NCI-H146 (cell line): Measurements from ENCODE around the gene ULBP2.
A peak's percentile ranks its signal among the peaks of the same experiment; 100 is the strongest.
"Not testable (repeated sequence)": the region's sequence is repeated elsewhere in the genome, so short reads cannot be mapped to it uniquely, and the experiment has no call there.

Source experiments
- DNase-seq: peaks from one replicate; lab custom pipeline; 2025; lab: John Stamatoyannopoulos, UW

Gene ULBP2

DNA sequence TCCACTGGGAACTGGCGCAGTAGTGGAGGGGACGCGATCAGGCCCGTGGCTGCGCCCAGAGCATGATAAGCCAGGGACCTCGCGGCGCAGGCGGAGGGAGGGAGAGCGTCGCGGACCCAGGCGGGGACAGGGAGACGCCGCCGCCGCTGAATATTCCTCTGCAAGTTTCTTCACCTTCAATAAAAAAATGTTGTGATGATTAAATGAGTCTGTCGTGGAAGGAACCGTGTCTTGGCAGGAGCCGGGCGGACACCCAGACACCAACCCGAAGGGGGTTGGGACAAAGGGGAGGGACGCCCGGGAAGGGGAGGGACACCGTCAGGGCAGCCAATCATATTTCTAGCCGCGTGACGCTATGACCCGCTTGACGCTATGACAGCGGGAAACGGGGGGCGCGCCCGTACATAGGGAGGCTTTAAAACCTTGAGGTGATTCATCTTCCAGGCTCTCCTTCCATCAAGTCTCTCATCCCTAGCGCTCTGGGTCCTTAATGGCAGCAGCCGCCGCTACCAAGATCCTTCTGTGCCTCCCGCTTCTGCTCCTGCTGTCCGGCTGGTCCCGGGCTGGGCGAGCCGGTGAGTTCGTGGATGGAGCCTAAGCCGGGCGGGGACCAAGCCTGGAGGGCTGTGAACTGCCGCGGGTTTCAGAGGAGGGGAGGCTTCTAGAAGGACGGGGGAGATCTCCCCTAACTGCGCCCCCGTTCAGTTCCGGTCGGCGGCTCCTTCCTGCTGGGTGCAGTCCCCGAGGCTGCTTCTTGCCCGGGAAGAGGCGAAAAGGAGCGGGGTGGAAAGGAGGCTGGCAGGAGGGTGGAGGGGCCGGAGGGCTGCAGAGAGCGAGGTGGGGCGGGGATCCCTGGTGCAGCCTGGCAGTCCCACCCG lies at the start of gene ULBP2:
Gene ULBP2, plus strand, starts transcription at position 432 of the 878 bp plus-strand sequence. Its CDS starts 59 bp downstream, at position 491.
- DNase-seq = peak; percentile 91

- no peak for DNase-seq
Observed at GRCh38 chr6:149895048-149895590, 46.7 kb upstream of the ULBP2 start.

- no peak for DNase-seq
Observed at GRCh38 chr6:149895833-149896271, 46.0 kb upstream of the ULBP2 start.

GRCh38 chr6:149896491-149896890 lies 45.3 kb upstream of the ULBP2 start:
- no peak for DNase-seq

DNA sequence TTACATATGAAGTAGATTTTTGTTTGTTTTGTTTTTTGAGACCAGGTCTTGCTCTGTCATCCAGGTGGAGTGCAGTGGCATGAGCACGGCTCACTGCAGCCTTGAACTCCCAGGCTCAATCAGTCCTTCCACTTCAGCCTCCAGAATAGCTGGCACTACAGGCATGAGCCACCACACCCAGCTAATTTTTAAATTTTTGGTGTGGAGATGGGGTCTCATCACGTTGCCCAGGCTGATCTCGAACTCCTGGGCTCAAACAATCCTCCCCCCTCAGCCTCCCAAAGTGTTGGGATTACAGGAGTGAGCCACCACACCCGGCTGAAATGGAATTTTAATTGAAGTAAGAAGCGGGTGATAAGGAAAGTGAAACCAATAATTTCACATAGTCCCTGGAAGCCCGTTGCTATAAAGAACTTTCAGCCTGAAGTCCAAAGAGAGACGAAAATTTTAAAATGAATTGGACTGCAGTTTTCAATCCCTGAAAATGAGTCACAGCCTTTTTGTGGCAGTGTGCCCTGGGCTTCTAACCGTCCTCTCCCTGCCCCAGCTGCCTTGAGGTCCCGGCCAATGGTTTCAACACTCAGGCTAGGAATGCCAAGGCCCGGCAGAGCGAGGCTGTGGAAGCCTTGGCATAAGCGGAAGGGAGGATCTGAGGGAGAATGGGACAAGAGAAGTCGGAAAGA lies 44.7 kb upstream of the ULBP2 start:
- no peak for DNase-seq

- DNase-seq = no peak
Observed at GRCh38 chr6:149897855-149898744, 43.7 kb upstream of the ULBP2 start, which contains the start of gene RAET1E. Gene RAET1E, minus strand, starts transcription at chr6:149898113. Its CDS starts 7,212 bp downstream, at chr6:149890901.

GRCh38 chr6:149898966-149899365 lies 42.8 kb upstream of the ULBP2 start:
- DNase-seq = no peak

DNA sequence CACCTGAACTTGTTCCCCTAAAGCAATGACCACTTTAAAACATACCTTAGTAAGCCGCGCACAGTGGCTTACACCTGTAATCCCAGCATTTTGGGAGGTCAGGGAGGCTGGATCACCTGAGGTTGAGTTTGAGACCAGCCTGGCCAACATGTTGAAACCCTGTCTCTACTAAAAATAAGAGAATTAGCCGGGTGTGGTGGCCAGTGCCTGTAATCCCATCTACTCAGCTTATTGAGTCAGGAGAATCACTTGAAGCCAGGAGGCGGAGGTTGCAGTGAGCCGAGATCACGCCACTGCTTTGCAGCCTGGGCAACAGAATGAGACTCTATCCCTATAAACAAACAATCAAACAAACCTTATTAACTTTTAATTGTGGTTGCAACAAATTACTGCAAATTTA lies 42.3 kb upstream of the ULBP2 start:
- no peak for DNase-seq

GRCh38 chr6:149899926-149900619 lies 41.7 kb upstream of the ULBP2 start:
- DNase-seq = no peak

DNA sequence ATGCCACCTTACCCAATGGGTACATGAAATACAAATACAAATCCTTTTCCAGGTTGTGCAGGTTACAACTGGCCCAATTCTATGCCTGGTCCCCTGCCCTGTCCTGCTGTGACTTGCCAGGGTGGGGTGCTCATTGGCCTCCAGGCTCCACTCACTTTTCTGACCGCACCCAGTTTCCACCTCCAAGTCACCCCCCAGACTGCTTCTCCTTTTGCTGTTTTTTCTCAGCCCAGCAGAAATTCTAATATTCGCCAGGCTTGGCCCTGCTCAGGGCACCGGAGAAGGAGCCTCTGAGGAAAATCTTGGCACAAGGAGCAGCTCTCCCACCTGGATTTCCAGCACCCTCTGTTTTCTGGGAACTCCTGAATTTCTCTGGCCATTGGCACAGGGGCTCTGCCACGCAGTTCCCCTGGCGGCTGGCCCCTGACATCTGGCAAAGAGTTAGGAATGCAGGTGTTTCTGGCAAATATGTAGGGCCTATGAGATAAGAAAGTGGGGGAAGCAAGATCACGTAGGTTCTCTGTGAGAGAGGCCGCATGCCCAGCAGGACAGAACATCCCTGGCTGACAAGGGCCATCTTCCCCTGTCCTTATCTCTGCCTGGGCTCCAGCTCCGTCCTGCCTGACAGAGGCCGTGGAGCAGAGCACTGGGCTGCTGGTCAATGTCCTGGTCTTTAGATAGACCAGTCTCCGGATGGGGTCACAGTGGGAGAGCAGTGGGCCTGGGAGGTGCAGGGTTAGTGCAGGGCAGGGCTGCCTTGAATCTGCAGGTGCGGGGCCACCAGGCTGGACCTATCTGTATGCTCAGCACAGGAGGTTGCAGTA lies 41.0 kb upstream of the ULBP2 start:
- no peak for DNase-seq

DNA sequence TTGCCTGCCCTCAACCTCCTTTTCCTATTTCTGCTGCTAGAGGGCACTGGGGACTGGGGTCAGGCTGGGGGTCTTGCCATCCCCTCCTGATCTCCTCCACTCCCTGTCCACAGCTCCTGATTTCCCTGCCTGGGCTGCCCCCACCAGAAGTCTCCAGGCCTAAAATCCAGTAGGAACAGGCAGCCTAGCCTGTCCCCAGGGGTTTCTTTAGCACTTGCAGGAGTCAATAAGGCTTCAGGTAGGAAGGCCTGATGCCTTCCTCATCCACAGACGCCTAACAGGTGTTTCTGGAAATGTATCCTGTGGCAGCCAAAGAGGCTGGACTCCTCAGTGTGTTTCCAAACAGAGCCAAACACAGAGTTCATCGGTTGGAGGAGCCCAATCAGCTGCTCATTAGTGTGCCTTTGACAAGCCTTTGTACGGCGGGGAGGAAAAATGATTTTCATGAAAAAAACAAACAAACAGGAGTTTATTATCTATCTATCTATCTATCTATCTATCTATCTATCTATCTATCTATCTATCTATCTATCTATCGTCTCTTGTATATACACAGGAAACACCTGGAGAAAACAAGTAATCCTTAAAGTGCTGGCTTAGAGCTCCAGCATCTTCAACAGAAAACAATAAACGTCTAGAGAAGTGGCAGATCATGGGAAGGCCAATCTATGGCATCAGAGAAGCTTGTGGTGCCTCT lies 40.2 kb upstream of the ULBP2 start:
- DNase-seq = no peak

DNA sequence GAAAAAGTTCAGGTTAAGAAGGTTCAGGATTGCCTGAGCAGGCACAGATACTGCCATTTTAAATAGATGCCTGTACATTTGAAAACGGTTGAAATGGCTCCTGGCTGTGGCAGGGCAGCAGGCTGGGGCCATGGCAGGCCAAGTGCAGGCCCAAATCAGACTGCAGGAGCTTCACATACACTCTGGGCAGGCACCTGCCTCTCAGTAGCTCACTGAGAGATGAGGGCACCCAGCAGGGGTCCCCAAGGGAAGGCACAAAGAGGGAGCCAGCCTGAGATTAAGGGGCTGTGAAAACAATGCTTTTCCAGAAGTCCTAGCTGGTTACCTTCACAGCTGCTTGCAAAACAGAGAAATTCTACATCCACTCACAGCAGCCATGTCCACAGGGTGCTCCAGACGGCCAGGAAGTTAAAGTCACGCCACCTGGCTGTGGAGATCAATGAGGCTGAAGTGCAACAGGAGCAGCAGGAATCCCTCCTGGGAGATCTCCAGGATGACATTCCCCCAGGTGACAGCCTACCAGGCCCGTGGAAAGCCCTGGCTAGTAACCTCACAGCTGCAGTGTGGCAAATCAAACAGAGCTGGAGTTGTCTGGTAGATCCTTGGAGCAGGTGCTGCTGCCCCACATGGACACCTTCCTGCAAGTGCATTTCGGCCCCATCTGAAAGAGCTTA lies 37.7 kb upstream of the ULBP2 start:
- peak; percentile 98 for DNase-seq

- peak; percentile 65 for DNase-seq
Observed at GRCh38 chr6:149904661-149905370, 37.0 kb upstream of the ULBP2 start.

DNA sequence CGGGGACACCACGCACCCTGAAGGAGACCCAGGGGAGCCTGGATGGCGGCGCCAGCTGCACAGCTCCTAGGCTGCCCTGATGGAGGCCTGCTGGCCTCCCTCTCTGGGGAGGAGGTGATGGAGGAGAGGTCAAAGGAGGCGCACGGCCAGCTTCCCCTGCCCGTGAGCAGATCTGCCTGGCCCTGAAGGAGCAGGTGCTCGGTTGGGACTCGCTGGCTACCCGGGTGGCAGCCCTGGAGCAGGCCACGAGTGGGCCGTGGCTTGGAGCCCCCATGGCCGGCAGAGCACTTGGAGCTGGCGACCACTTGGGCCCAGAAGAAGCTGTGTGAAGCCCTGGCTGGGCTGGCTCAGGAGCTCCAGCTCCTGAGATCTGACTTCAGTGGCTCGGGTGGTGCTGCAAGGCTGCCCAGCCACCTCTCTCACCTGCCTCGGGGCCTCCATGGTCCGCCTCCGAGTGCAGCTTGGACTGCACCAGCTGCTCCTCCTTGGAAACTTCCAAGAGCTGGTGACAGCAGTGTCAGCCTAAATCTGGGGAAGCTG lies 36.4 kb upstream of the ULBP2 start:
- no peak for DNase-seq

DNA sequence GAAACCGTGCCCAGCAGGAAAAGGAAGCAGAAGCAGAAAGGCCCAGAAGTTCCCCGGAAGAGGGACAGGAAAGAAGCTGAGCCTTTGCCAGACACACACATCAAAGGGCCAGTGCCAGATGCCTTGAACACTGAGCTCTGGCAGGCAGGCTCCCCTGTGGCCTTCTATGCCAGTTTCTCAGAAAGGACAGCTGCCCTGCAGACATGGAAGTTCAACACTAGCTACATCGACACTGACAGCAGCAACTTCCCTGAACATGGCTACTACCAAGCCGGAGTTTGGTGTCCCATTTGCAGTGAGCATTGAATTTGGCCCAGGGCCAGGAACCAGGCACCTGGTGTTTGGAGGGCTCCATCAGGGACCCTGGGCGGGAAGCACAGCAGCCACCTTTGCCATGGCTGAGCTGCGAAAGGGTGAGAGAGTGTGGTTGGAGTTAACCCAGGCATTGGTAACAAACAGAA lies 35.9 kb upstream of the ULBP2 start:
- DNase-seq = no peak

GRCh38 chr6:149906405-149906804 lies 35.4 kb upstream of the ULBP2 start:
- DNase-seq = no peak

DNA sequence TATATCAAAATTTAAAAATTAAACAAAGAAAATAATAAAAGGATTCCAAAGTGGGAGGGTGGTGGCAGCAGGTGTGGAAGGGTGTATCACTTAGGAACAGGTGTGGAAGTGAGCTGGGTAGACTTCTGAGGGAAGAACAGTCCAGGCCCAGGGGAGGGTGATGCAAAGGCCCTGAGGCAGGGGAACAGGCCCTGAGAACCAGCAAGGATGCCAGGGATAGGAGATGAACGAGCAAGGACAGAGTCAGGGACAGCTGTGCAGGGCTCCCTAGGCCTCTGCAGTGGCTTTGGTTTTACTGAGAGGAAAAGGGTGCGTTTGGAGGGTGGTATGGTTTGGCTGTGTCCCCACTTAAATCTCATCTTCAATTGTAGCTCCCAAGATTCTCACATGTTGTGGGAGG lies 34.5 kb upstream of the ULBP2 start:
- DNase-seq = no peak

DNA sequence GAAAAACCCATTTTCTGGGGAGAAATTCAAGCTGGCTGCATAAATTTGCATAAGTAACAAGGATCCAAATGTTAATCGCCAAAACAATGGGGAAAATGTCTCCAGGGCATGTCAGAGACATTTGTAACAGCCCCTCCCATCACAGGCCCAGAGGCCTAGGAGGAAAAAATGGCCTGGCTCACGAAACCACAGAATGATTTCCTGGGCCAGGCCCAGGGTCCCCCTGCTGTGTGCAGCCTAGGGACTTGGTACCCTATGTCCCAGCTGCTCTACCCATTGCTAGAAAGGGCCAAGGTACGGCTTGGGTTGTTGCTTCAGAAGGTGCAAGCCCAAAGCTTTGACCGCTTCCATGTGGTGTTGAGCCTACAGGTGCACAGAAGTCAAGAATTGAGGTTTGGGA lies 33.3 kb upstream of the ULBP2 start:
- DNase-seq = not testable (repeated sequence)
